Measurements from ENCODE around the gene ZMYM4. TPM values are rescaled to one million over a fixed set of nuclear protein-coding genes. Genes with fewer than 3 reads are reported as not detected.

ZMYM4 gene
- polyA plus RNA-seq, 1 experiment, result 58.3 TPM

DNA sequence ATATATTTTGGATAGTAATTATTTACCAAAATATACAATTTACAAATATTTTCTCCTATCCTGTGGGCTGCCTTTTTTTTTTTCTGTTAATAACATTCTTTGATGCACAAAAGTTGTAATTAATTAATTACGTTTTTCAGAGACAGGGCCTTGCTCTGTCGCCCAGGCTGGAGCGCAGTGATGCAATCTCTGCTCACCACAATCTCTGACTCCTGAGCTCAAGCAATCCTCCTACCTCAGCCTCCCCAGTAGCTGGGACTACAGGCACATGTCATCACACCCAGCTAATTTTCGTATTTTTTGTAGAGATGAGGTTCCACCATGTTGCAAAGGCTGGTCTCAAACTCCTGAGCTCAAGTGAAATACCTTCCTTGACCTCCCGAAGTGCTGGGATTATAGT, 21.3 kb upstream of the ZMYM4 start:
- TF ChIP-seq, protein P1, sequence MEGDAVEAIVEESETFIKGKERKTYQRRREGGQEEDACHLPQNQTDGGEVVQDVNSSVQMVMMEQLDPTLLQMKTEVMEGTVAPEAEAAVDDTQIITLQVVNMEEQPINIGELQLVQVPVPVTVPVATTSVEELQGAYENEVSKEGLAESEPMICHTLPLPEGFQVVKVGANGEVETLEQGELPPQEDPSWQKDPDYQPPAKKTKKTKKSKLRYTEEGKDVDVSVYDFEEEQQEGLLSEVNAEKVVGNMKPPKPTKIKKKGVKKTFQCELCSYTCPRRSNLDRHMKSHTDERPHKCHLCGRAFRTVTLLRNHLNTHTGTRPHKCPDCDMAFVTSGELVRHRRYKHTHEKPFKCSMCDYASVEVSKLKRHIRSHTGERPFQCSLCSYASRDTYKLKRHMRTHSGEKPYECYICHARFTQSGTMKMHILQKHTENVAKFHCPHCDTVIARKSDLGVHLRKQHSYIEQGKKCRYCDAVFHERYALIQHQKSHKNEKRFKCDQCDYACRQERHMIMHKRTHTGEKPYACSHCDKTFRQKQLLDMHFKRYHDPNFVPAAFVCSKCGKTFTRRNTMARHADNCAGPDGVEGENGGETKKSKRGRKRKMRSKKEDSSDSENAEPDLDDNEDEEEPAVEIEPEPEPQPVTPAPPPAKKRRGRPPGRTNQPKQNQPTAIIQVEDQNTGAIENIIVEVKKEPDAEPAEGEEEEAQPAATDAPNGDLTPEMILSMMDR (IDR thresholded peaks at IDR 0.05; ENCODE audit: low read depth, low read length), result no peak
- ChIA-PET POLR2A (interaction anchor here (0.7 kb wide), 1 partner anchor 22 kb away, joined by 4 read pairs; no protein-coding TSS in a partner anchor), CTCF (interaction anchor here (0.7 to 1.1 kb wide), 2 partner anchors 12 to 47 kb away, joined by 3 read pairs; no protein-coding TSS in a partner anchor)
- H3K27ac ChIP-seq (ENCODE audit: low read depth, low read length), result no peak overlapping the region
- no peaks in the 10 kb centered on the region for H3K27me3 ChIP-seq (ENCODE audit: control insufficient read depth, insufficient read depth, low read length)
- no peaks in the 10 kb centered on the region for H3K9me3 ChIP-seq (ENCODE audit: control insufficient read depth, insufficient read depth, low read length)
- no peak overlapping the region for H3K4me3 ChIP-seq (ENCODE audit: low read depth, low read length)
- no peak for DNase-seq (ENCODE audit: low read depth, low spot score)

DNA sequence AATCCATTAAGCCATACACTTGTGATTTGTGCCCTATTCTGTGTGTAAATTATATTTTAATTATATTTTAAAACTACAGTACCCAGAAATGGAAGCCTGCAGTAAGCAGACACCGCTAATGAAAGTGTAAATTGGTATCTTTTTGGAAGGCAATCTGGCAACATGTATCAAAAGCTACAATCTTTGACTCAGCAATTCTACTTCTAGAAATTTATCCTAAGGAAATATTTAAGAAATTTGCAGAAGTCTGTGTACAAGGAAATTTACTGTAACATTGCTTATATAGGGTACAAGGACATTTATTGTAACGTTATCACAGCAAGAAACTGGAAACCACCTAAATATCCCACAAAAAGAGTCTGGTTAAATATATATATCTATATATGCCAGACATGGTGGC, 14.6 kb upstream of the ZMYM4 start:
- POLR2A ChIA-PET, result no interaction called here
- TF ChIP-seq, protein P1 (IDR thresholded peaks at IDR 0.05; ENCODE audit: low read depth, low read length), result no peak
- Histone ChIP-seq H3K9me3 (ENCODE audit: control insufficient read depth, insufficient read depth, low read length) (no peaks in the 10 kb centered on the region), H3K4me3 (ENCODE audit: low read depth, low read length) (no peak overlapping the region), H3K27me3 (ENCODE audit: control insufficient read depth, insufficient read depth, low read length) (no peaks in the 10 kb centered on the region), H3K27ac (ENCODE audit: low read depth, low read length) (no peak overlapping the region)
- CTCF ChIA-PET, result no interaction called here
- DNase-seq (ENCODE audit: low read depth, low spot score), result no peak

DNA sequence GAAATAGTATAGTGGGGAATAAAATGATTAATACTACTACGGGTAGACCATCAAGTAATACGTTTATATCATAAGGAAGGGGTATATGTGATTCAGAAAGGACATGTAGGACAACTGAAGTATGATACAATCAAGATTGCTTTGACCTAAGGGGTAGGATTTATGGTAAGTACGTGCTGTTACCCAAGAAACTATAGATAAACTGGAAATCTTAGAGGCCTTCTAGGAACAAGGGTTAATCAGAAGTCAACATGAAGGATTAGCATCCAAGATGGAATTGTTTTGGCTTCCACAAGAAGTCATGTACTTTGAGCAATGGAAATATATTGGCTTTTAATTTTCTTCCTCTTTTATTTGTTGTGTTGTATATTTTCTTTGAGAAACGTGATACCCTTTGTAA, 13.2 kb upstream of the ZMYM4 start:
- ChIA-PET POLR2A (no interaction called here), CTCF (no interaction called here)
- TF ChIP-seq, protein P1 (IDR thresholded peaks at IDR 0.05; ENCODE audit: low read depth, low read length), result no peak

DNA sequence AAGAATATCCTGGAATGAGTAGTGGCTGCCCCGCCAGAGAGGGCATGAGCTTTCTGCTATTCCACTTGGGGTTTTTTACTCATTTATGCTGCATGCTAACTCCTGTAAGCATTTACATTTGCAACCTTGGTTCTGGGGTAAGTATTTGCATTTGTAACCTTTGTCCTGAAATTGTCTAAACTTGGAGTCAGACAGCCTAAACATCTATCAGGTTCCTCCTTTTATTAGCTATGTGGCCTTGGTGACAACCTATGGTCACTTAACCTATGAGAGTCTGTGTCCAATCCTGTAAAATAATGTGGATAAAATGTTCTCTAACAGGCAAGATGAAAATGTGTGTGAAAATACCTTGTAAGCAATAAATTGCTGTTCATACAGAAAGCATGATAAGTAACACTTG, 8.9 kb upstream of the ZMYM4 start:
- ChIA-PET POLR2A (no interaction called here), CTCF (interaction anchor here (0.6 kb wide), 1 partner anchor 30 kb away, joined by 4 read pairs; no protein-coding TSS in a partner anchor)
- H3K27ac ChIP-seq (ENCODE audit: low read depth, low read length), result no peak overlapping the region
- TF ChIP-seq, protein P1 (IDR thresholded peaks at IDR 0.05; ENCODE audit: low read depth, low read length), result no peak
- H3K9me3 ChIP-seq (ENCODE audit: control insufficient read depth, insufficient read depth, low read length), result no peaks in the 10 kb centered on the region
- H3K27me3 ChIP-seq (ENCODE audit: control insufficient read depth, insufficient read depth, low read length), result no peaks in the 10 kb centered on the region
- no peak overlapping the region for H3K4me3 ChIP-seq (ENCODE audit: low read depth, low read length)
- no peak for DNase-seq (ENCODE audit: low read depth, low spot score)

More for the DNA sequence above, 13.2 kb upstream of the ZMYM4 start:
- Histone ChIP-seq H3K27me3 (ENCODE audit: control insufficient read depth, insufficient read depth, low read length) (no peaks in the 10 kb centered on the region), H3K9me3 (ENCODE audit: control insufficient read depth, insufficient read depth, low read length) (no peaks in the 10 kb centered on the region), H3K4me3 (ENCODE audit: low read depth, low read length) (no peak overlapping the region), H3K27ac (ENCODE audit: low read depth, low read length) (no peak overlapping the region)
- no peak for DNase-seq (ENCODE audit: low read depth, low spot score)

DNA sequence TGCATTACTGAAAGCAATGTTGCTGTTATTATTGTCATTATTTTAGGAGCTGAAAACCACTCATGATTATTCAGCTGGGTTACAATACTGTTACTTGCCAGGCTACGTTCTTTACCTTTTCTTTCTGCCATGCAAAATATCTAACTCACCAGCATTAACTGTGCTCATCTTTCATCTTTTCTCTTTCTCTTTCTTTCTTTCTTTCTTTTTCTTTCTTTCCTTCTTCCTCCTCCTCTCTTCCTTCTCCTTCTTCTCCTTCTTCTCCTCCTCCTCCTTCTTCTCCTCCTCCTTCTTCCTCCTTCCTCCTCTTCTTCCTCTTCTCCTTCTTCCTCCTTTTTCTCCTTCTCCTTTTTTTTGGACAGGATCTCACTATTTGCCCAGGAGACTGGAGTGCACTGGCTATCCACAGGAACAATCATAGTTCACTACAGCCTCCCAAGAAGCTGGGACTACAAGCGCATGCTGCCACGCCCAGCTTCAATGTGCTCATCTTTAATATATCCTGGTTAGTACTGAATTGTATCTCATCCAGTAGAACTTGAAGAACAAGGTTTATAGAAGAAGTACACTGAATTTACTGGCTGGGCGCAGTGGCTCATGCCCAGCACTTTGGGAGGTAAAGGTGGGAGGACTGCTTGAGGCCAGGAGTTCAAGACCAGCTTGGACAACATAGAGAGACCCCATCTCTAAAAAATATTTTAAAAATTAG, 6.9 kb upstream of the ZMYM4 start:
- DNase-seq (ENCODE audit: low read depth, low spot score), result no peak
- no peaks in the 10 kb centered on the region for H3K27me3 ChIP-seq (ENCODE audit: control insufficient read depth, insufficient read depth, low read length)
- ChIA-PET POLR2A (no interaction called here), CTCF (no interaction called here)
- TF ChIP-seq, protein P1 (IDR thresholded peaks at IDR 0.05; ENCODE audit: low read depth, low read length), result no peak
- H3K27ac ChIP-seq (ENCODE audit: low read depth, low read length), result no peak overlapping the region
- H3K9me3 ChIP-seq (ENCODE audit: control insufficient read depth, insufficient read depth, low read length), result no peaks in the 10 kb centered on the region
- H3K4me3 ChIP-seq (ENCODE audit: low read depth, low read length), result no peak overlapping the region
